A673 (cell line): Measurements from ENCODE around the gene DCX. TPM values are rescaled to one million over a fixed set of nuclear protein-coding genes. Genes with fewer than 3 reads are reported as not detected.

Experiments
- BruUV-seq: library from RNA; stranded (reverse); fragments of 400-500 nt; replicated peaks from 2 replicates; lab custom pipeline; 2021; lab: Mats Ljungman, UMichigan
- CTCF ChIA-PET: fragments of 300-600 bp; sonication (Branson Sonifier 250); formaldehyde crosslinking; loops from one replicate; lab custom pipeline; 2022; ENCODE audit warnings: antibody characterized with exemption; lab: Charles Lee
- POLR2A ChIA-PET: fragments of 300-600 bp; sonication (Branson Sonifier 250); formaldehyde crosslinking; loops from one replicate; lab custom pipeline; 2022; ENCODE audit warnings: antibody characterized with exemption; ENCODE audit not compliant: low non-redundant PET; lab: Charles Lee
- DNase-seq: peaks from one replicate; pipeline ENCODE4 v3.0.0-alpha.2; 2015; ENCODE audit warnings: low spot score
- H3K27ac ChIP-seq: fragments of 200-600 bp; sonication (generic); 2 replicates; pipeline ENCODE4 v1.5.1; 2016; ENCODE audit warnings: mixed run types, low read depth, mild to moderate bottlenecking, mixed read lengths, antibody characterized with exemption, low read length; ENCODE audit not compliant: poor library complexity, severe bottlenecking
- H3K27me3 ChIP-seq: fragments of 200-600 bp; sonication (generic); replicated peaks from 2 replicates; pipeline ENCODE4 v1.6.1; 2017; ENCODE audit warnings: mixed run types, low read depth, mild to moderate bottlenecking, mixed read lengths, antibody characterized with exemption, low read length; ENCODE audit not compliant: insufficient read depth, poor library complexity
- H3K36me3 ChIP-seq: fragments of 200-600 bp; sonication (generic); 2 replicates; pipeline ENCODE4 v1.6.1; 2016; ENCODE audit warnings: mixed run types, mild to moderate bottlenecking, mixed read lengths, antibody characterized with exemption, low read length; ENCODE audit not compliant: insufficient read depth, poor library complexity, severe bottlenecking
- H3K4me1 ChIP-seq: fragments of 200-600 bp; sonication (generic); 2 replicates; pipeline ENCODE4 v1.6.1; 2017; ENCODE audit warnings: mixed run types, mild to moderate bottlenecking, mixed read lengths, antibody characterized with exemption, low read length; ENCODE audit not compliant: insufficient read depth, poor library complexity, severe bottlenecking
- H3K4me3 ChIP-seq: fragments of 200-600 bp; sonication (generic); 2 replicates; pipeline ENCODE4 v1.5.1; 2016; ENCODE audit warnings: low read depth, mixed run types, mild to moderate bottlenecking, mixed read lengths, low read length; ENCODE audit not compliant: poor library complexity, severe bottlenecking
- H3K9me3 ChIP-seq: fragments of 200-600 bp; sonication (generic); 2 replicates; pipeline ENCODE4 v1.6.1; 2016; ENCODE audit warnings: mixed run types, low read depth, mild to moderate bottlenecking, mixed read lengths, antibody characterized with exemption, low read length; ENCODE audit not compliant: poor library complexity, severe bottlenecking
- EZH2 ChIP-seq: fragments of 200-600 bp; sonication (generic); IDR thresholded peaks from 2 replicates; pipeline ENCODE4 v1.6.1; 2017; ENCODE audit warnings: borderline replicate concordance, low read depth, mild to moderate bottlenecking, mixed read lengths, antibody characterized with exemption, low read length; ENCODE audit not compliant: poor library complexity, severe bottlenecking
- intact Hi-C: fragments of 100-400 bp; cut with micrococcal nuclease; formaldehyde crosslinking; loops from one replicate; pipeline ENCODE4 v1.10.0; 2022; ENCODE audit not compliant: unreplicated experiment
- total RNA-seq: library from RNA; stranded (reverse); gene quantifications from 2 replicates; pipeline ENCODE4 v1.2.3, GENCODE V29; 2021
- TF ChIP-seq, protein P1 (sequence below): fragments of 300-800, 200-600 bp; sonication (generic); conservative IDR thresholded peaks from 2 replicates; pipeline ENCODE4 v1.5.1; 2017; ENCODE audit warnings: low read depth, mild to moderate bottlenecking, antibody characterized with exemption, low read length, moderate library complexity, mixed read lengths

Gene DCX
- total RNA-seq, 1 experiment from 2014 or later = not detected

DNA sequence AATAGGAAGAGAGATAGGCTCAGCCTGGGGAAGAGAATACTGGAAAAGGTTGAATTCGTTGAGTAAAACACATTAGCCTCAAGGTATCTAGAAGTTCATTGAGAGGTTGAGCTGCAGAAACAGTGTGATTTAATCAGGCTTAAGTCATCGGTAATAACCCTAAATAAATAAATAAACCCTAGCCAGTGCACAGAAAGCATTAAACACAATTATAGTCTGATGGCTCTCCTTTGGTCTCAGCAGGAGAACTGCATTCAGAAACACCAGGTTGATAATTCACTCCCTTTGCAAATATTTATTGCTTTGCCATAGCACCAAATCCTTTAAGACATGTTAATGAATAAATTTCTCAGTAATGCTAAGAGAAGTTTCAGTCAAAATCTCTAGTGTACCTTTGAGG is 9.6 kb downstream of the DCX start:
- no peak overlapping the region for H3K4me3 ChIP-seq

DNA sequence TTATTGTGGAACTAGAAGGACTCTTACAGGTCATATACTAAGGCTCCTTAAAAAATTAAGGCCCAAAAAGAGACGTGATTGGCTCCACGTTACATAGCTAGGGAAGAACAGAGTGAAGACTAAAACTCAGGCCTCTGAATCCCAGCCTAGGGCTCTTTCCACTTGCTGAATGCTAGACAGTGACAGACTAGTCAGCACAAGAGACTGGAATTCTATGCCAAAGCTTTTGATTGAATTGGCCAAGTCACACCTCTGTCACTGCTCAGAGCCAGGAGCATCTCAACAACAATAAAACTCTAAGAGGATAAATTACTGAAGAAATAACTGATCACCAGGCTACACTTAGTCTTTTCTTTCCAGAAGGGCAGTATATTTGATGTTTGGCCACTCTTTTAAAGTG is 16.8 kb downstream of the DCX start:
- no peaks in the 10 kb centered on the region for H3K27me3 ChIP-seq
- no peaks in the 10 kb centered on the region for H3K9me3 ChIP-seq
- no peak overlapping the region for H3K4me3 ChIP-seq
- no peaks in the 10 kb centered on the region for H3K36me3 ChIP-seq
- no TSS peak for BruUV-seq
- no peak overlapping the region for H3K27ac ChIP-seq
- no peaks in the 10 kb centered on the region for H3K4me1 ChIP-seq
- no peak for DNase-seq
- TF ChIP-seq, protein P1, sequence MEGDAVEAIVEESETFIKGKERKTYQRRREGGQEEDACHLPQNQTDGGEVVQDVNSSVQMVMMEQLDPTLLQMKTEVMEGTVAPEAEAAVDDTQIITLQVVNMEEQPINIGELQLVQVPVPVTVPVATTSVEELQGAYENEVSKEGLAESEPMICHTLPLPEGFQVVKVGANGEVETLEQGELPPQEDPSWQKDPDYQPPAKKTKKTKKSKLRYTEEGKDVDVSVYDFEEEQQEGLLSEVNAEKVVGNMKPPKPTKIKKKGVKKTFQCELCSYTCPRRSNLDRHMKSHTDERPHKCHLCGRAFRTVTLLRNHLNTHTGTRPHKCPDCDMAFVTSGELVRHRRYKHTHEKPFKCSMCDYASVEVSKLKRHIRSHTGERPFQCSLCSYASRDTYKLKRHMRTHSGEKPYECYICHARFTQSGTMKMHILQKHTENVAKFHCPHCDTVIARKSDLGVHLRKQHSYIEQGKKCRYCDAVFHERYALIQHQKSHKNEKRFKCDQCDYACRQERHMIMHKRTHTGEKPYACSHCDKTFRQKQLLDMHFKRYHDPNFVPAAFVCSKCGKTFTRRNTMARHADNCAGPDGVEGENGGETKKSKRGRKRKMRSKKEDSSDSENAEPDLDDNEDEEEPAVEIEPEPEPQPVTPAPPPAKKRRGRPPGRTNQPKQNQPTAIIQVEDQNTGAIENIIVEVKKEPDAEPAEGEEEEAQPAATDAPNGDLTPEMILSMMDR = no peak
- TF ChIP-seq EZH2 = no peak
- POLR2A ChIA-PET = no interaction called here
- CTCF ChIA-PET = no interaction called here
- intact Hi-C loops = no loop called here

More for the DNA sequence above, 9.6 kb downstream of the DCX start:
- CTCF ChIA-PET = no interaction called here
- no peaks in the 10 kb centered on the region for H3K36me3 ChIP-seq
- POLR2A ChIA-PET = no interaction called here
- intact Hi-C loops = no loop called here
- DNase-seq = no peak
- no peaks in the 10 kb centered on the region for H3K9me3 ChIP-seq
- no peaks in the 10 kb centered on the region for H3K4me1 ChIP-seq
- no peak for TF ChIP-seq EZH2
- TF ChIP-seq, protein P1 = no peak
- no peaks in the 10 kb centered on the region for H3K27me3 ChIP-seq
- H3K27ac ChIP-seq = no peak overlapping the region
- no TSS peak for BruUV-seq

DNA sequence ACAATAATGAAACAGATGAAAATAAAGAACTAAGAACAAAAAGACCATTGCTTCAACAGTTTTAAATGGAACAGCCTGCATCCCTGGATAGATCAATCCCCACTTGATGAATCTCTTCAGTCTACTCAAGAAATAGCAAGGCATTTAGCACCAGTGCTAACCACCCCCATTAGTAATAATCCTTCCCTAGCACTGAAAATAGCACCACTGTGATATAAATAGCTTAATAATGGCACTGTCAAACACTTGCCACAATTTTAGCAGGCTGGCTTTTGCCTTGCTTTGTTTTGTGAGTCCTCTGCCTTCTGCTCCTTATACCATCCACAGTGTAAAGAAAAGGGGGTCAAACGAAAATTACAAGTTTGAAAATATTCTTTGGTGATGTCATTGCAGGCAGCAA is 17.4 kb downstream of the DCX start:
- Histone ChIP-seq H3K9me3 (no peaks in the 10 kb centered on the region), H3K36me3 (no peaks in the 10 kb centered on the region), H3K4me1 (no peaks in the 10 kb centered on the region), H3K27ac (no peak overlapping the region), H3K4me3 (no peak overlapping the region), H3K27me3 (no peaks in the 10 kb centered on the region)
- intact Hi-C loops = no loop called here
- no TSS peak for BruUV-seq
- ChIA-PET POLR2A (no interaction called here), CTCF (no interaction called here)
- no peak for DNase-seq
- TF ChIP-seq, protein P1 = no peak
- no peak for TF ChIP-seq EZH2
